Muscle of arm (tissue), 12 donors: Measurements from ENCODE around the gene SCAPER. TPM values are rescaled to one million over a fixed set of nuclear protein-coding genes. Genes with fewer than 3 reads are reported as not detected.

Source experiments
- DNase-seq: peaks from one replicate; pipeline ENCODE4 v3.0.0-alpha.2; 2013
- polyA plus RNA-seq, 12 donors: library from polyadenylated mRNA; unstranded; fragments of 120-200 nt; gene quantifications; one replicate each; pipeline ENCODE4 v1.2.1, GENCODE V29; 2013; ENCODE audit not compliant: insufficient read length in 12 of 12

The SCAPER gene
- polyA plus RNA-seq, 12 donors: 32.0 to 103 (median 84.6) TPM; not detected in 1

- DNase-seq: no peak
These were observed 475.5 kb downstream of the SCAPER start for GRCh38 chr15:76429661-76430060.

GRCh38 chr15:76426941-76427340 is 478.2 kb downstream of the SCAPER start:
- DNase-seq: no peak

- DNase-seq: no peak
These were observed 486.6 kb downstream of the SCAPER start for GRCh38 chr15:76418352-76419140.

- no peak for DNase-seq
These were observed 503.9 kb downstream of the SCAPER start for GRCh38 chr15:76401285-76401684.

- DNase-seq: no peak
These were observed 506.6 kb downstream of the SCAPER start for GRCh38 chr15:76398317-76399104.

GRCh38 chr15:76393614-76394013 is 511.5 kb downstream of the SCAPER start:
- DNase-seq: no peak

GRCh38 chr15:76391847-76392246 is 513.3 kb downstream of the SCAPER start:
- no peak for DNase-seq

GRCh38 chr15:76391309-76391708 is 513.8 kb downstream of the SCAPER start:
- DNase-seq: no peak

GRCh38 chr15:76390571-76390970 is 514.6 kb downstream of the SCAPER start:
- DNase-seq: no peak

GRCh38 chr15:76386926-76387325 is 518.2 kb downstream of the SCAPER start:
- no peak for DNase-seq

- no peak for DNase-seq
These were observed 519.0 kb downstream of the SCAPER start for GRCh38 chr15:76386178-76386577.

GRCh38 chr15:76384409-76384808 is 520.7 kb downstream of the SCAPER start:
- no peak for DNase-seq

- DNase-seq: no peak
These were observed 522.0 kb downstream of the SCAPER start for GRCh38 chr15:76382987-76383728.

- DNase-seq: no peak
These were observed 523.8 kb downstream of the SCAPER start for GRCh38 chr15:76381366-76381765.

- no peak for DNase-seq
These were observed 524.9 kb downstream of the SCAPER start for GRCh38 chr15:76380249-76380648.

- DNase-seq: no peak
These were observed 526.4 kb downstream of the SCAPER start for GRCh38 chr15:76378691-76379090.

GRCh38 chr15:76377751-76378150 is 527.4 kb downstream of the SCAPER start:
- DNase-seq: no peak

- no peak for DNase-seq
These were observed 527.9 kb downstream of the SCAPER start for GRCh38 chr15:76377217-76377616.

GRCh38 chr15:76376816-76377215 is 528.3 kb downstream of the SCAPER start:
- DNase-seq: no peak

GRCh38 chr15:76376029-76376428 is 529.1 kb downstream of the SCAPER start:
- DNase-seq: no peak

GRCh38 chr15:76368122-76368621 is 537.0 kb downstream of the SCAPER start:
- no peak for DNase-seq

GRCh38 chr15:76366714-76367113 is 538.4 kb downstream of the SCAPER start:
- no peak for DNase-seq
